Measurements from ENCODE around the gene TMPRSS13. TPM values are rescaled to one million over a fixed set of nuclear protein-coding genes. Genes with fewer than 3 reads are reported as not detected.

Gene TMPRSS13
- total and polyA plus RNA-seq, 11 donors, result 0.03 to 0.51 (median 0.12) TPM; not detected in 5

DNA sequence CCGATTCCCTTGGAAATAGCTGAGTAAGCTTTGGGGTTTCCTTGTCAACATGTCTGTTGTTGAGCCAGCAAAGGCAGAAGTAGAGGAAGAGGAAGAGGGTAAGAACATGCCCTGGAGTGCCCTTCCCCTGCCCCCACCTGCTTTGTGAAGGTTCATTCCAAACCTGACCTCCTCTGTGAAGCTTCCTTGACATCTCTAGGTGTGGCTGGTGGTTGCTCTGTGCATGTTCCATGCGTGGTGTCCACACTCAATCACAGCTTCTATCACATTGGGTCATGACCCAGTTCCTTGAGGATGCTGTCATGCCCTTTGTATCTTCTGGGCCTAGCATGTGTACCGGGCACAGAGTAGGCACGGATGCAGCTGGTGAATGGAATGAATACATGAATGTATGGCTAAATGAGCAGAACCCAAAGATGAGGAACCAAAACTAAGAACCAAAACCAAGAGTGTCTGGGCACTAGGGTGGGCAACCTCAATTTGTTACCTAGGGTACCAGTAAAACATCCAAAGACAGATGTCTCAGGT lies 29.0 kb downstream of the TMPRSS13 start:
- DNase-seq, result peak in 1 of 5 donors; percentile 32
- ATAC-seq, result peak; percentile 27 to 51 (median 40)
- H3K27me3 ChIP-seq, result no peaks in the 10 kb centered on the region
- H3K36me3 ChIP-seq, result no peaks in the 10 kb centered on the region
- no peak overlapping the region for H3K4me3 ChIP-seq
- peaks cover 0 to 25% (median 0%) of the 10 kb centered on the region in 12 donors for H3K4me1 ChIP-seq
- intact Hi-C loops (cut with DNase I), result loop anchor here in 4 of 10 donors (5.0 kb wide), 1 partner anchor 58 kb away; no protein-coding TSS in a partner anchor
- H3K27ac ChIP-seq, result peak overlapping the region in 1 of 12 donors; percentile 37
- TF ChIP-seq, protein P1, sequence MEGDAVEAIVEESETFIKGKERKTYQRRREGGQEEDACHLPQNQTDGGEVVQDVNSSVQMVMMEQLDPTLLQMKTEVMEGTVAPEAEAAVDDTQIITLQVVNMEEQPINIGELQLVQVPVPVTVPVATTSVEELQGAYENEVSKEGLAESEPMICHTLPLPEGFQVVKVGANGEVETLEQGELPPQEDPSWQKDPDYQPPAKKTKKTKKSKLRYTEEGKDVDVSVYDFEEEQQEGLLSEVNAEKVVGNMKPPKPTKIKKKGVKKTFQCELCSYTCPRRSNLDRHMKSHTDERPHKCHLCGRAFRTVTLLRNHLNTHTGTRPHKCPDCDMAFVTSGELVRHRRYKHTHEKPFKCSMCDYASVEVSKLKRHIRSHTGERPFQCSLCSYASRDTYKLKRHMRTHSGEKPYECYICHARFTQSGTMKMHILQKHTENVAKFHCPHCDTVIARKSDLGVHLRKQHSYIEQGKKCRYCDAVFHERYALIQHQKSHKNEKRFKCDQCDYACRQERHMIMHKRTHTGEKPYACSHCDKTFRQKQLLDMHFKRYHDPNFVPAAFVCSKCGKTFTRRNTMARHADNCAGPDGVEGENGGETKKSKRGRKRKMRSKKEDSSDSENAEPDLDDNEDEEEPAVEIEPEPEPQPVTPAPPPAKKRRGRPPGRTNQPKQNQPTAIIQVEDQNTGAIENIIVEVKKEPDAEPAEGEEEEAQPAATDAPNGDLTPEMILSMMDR (IDR thresholded peaks at IDR 0.05), result no peak
- no peak for TF ChIP-seq POLR2A (IDR thresholded peaks at IDR 0.05)
- 68 to 94% (median 82%) methylated on average over 4 of the region's 4 CpGs for WGBS, 4 donors
- H3K9me3 ChIP-seq, result no peaks in the 10 kb centered on the region

DNA sequence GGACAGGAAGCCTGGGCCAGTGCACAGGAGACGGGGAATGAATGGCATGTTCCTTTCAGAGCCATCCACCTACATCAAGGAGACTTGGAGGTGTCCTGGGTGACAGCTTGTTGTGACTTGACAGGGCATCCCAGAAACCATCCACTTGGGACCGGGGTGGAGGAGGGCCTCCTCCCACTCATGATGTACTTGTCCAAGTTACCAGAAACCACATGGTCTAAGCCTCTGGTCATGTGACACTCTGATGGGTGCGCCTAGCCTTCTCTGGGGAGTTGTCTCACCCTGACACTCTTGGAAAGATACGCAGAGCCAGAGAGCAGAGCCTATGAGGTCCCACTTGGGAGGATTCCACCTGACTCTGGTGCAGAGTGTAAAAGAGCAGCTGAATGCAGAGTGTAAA lies 31.1 kb downstream of the TMPRSS13 start:
- Histone ChIP-seq H3K36me3 (no peaks in the 10 kb centered on the region), H3K4me3 (no peak overlapping the region), H3K27me3 (no peaks in the 10 kb centered on the region), H3K27ac (no peak overlapping the region), H3K4me1 (peaks cover 0 to 25% (median 0%) of the 10 kb centered on the region in 12 donors), H3K9me3 (no peaks in the 10 kb centered on the region)
- TF ChIP-seq POLR2A (IDR thresholded peaks at IDR 0.05), result no peak
- TF ChIP-seq, protein P1 (IDR thresholded peaks at IDR 0.05), result no peak
- DNase-seq, result peak in 1 of 5 donors; percentile 28
- intact Hi-C loops (cut with DNase I), result no loop called here
- 80 to 89% (median 82%) methylated on average over 4 of the region's 4 CpGs for WGBS, 4 donors
- peak in 3 of 4 donors; percentile 24 to 41 (median 32) for ATAC-seq

DNA sequence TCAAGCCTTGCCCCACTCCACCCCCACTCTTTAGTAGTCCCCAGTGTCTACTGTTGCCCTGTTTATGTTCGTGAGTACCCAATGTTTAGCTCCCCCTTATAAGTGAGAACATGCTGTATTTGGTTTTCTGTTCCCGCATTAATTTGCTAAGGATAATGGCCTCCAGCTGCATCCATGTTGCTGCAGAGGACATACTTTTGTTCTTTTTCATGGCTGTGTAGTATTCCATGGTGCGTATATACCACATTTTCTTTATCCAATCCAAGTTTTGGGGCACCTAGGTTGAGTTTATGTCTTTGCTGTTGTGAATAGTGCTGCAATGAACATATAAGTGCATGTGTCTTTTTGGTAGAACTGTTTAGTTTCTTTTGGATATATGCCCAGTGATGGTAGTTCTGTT lies 36.6 kb downstream of the TMPRSS13 start:
- no peaks in the 10 kb centered on the region for H3K36me3 ChIP-seq
- ATAC-seq (no peak), DNase-seq (no peak)
- H3K4me3 ChIP-seq, result no peak overlapping the region
- H3K9me3 ChIP-seq, result peaks cover 0 to 4% (median 0%) of the 10 kb centered on the region in 12 donors
- intact Hi-C loops (cut with DNase I), result loop anchor here in 1 of 10 donors (5.0 kb wide), 1 partner anchor 40 kb away; no protein-coding TSS in a partner anchor
- H3K27ac ChIP-seq, result no peak overlapping the region
- H3K27me3 ChIP-seq, result no peaks in the 10 kb centered on the region
- 97 to 100% (median 99%) methylated on average over 3 of the region's 3 CpGs for WGBS, 4 donors
- H3K4me1 ChIP-seq, result no peaks in the 10 kb centered on the region
- TF ChIP-seq, protein P1 (IDR thresholded peaks at IDR 0.05), result no peak
- no peak for TF ChIP-seq POLR2A (IDR thresholded peaks at IDR 0.05)

DNA sequence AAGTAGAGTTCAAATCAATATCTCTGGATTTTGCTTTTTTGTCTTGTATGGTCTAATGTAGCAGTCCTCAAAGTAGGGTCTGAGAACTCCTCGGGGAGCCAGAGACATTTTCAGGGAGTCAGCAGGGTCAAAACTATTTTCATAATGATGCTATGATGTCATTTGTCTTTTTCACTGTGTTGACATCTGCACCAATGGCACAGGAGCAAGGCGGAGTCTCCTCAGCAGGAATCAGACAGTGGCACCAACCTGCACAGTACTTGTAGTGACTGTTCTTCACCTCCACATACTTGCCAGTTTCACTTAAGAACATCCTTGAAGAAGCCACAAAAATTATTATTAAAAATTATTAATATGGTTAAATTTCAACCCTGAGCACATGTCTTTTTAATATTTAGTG lies 37.8 kb downstream of the TMPRSS13 start:
- peaks cover 0 to 6% (median 2%) of the 10 kb centered on the region in 12 donors for H3K4me1 ChIP-seq
- intact Hi-C loops (cut with DNase I), result loop anchor here in 1 of 10 donors (5.0 kb wide), 1 partner anchor 39 kb away; no protein-coding TSS in a partner anchor
- no peaks in the 10 kb centered on the region for H3K36me3 ChIP-seq
- DNase-seq, result no peak
- no peaks in the 10 kb centered on the region for H3K27me3 ChIP-seq
- no peak overlapping the region for H3K4me3 ChIP-seq
- WGBS, 4 donors, result 72 to 92% (median 83%) methylated on average over 2 of the region's 2 CpGs
- no peak overlapping the region for H3K27ac ChIP-seq
- TF ChIP-seq, protein P1 (IDR thresholded peaks at IDR 0.05), result no peak
- no peak for TF ChIP-seq POLR2A (IDR thresholded peaks at IDR 0.05)
- H3K9me3 ChIP-seq, result peaks cover 0 to 4% (median 0%) of the 10 kb centered on the region in 12 donors
- no peak for ATAC-seq

All from heart left ventricle (tissue), 16 donors.